ENCODE results near the gene TSEN34.
"Not testable (repeated sequence)": the region's sequence is repeated elsewhere in the genome, so short reads cannot be mapped to it uniquely, and the experiment has no call there.

GRCh38 chr19:54224619-54225018 lies 33.5 kb downstream of the TSEN34 start:
- TF ChIP-seq, protein P1, sequence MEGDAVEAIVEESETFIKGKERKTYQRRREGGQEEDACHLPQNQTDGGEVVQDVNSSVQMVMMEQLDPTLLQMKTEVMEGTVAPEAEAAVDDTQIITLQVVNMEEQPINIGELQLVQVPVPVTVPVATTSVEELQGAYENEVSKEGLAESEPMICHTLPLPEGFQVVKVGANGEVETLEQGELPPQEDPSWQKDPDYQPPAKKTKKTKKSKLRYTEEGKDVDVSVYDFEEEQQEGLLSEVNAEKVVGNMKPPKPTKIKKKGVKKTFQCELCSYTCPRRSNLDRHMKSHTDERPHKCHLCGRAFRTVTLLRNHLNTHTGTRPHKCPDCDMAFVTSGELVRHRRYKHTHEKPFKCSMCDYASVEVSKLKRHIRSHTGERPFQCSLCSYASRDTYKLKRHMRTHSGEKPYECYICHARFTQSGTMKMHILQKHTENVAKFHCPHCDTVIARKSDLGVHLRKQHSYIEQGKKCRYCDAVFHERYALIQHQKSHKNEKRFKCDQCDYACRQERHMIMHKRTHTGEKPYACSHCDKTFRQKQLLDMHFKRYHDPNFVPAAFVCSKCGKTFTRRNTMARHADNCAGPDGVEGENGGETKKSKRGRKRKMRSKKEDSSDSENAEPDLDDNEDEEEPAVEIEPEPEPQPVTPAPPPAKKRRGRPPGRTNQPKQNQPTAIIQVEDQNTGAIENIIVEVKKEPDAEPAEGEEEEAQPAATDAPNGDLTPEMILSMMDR (conservative IDR thresholded peaks at IDR 0.05), result not testable (repeated sequence)
- not testable (repeated sequence) for TF ChIP-seq ZFX (IDR thresholded peaks at IDR 0.05)
